ENCODE data around the gene AFMID. TPM values are rescaled to one million over a fixed set of nuclear protein-coding genes. Genes with fewer than 3 reads are reported as not detected.

AFMID gene
- total and polyA plus RNA-seq, 2 of the 13 experiments (the other 11 are each of a cell fraction or from before 2014, with no cell fraction given): 249 to 270 TPM

- TF ChIP-seq ZFP62 (CRISPR knock-in tag; IDR thresholded peaks at IDR 0.05) (0 out of 2 replicates have a peak, but pooled peaks have one; percentile 40), EED (CRISPR knock-in tag; IDR thresholded peaks at IDR 0.05) (peak; percentile 85), PHB2 (IDR thresholded peaks at IDR 0.05; ENCODE audit: partially characterized antibody) (no peak), ZNF251 (CRISPR knock-in tag; IDR thresholded peaks at IDR 0.05) (no peak), HNF4A (CRISPR knock-in tag; IDR thresholded peaks at IDR 0.05) (peak; percentile 80), ZNF83 (CRISPR knock-in tag; IDR thresholded peaks at IDR 0.05; ENCODE audit: borderline replicate concordance) (no peak; the same call in 1 of the 2 replicates), ZFP36L2 (CRISPR knock-in tag; IDR thresholded peaks at IDR 0.05) (0 out of 2 replicates have a peak, but pooled peaks have one; percentile 53), ZHX1 (CRISPR knock-in tag; IDR thresholded peaks at IDR 0.05; ENCODE audit: low read depth) (peak; percentile 84), FOSL2 (CRISPR knock-in tag; IDR thresholded peaks at IDR 0.05) (peak; percentile 50; the same call in 1 of the 2 replicates), ZBTB7A (CRISPR knock-in tag; IDR thresholded peaks at IDR 0.05) (peak; percentile 100), ZNF605 (CRISPR knock-in tag; IDR thresholded peaks at IDR 0.05) (no peak), SMYD3 (CRISPR knock-in tag; IDR thresholded peaks at IDR 0.05) (no peak; the same call in 1 of the 2 replicates), DNMT3B (CRISPR knock-in tag; conservative IDR thresholded peaks at IDR 0.05) (no peak), TBL1XR1 (IDR thresholded peaks at IDR 0.05; ENCODE audit: borderline replicate concordance, low read length, partially characterized antibody) (peak; percentile 57), AKAP8 (CRISPR knock-in tag; IDR thresholded peaks at IDR 0.05) (peak; percentile 82), ZSCAN30 (CRISPR knock-in tag; IDR thresholded peaks at IDR 0.05) (peak; percentile 76; the same call in 1 of the 2 replicates), ZNF678 (CRISPR knock-in tag; IDR thresholded peaks at IDR 0.05) (no peak), ZNF446 (CRISPR knock-in tag; IDR thresholded peaks at IDR 0.05) (peak; percentile 93), ZBTB20 (CRISPR knock-in tag; IDR thresholded peaks at IDR 0.05; ENCODE audit: borderline replicate concordance, low read depth) (peak; percentile 46; the same call in 1 of the 2 replicates), KAT7 (CRISPR knock-in tag; IDR thresholded peaks at IDR 0.05; ENCODE audit: borderline replicate concordance) (peak; percentile 96; the same call in 1 of the 2 replicates), ZNF383 (CRISPR knock-in tag; IDR thresholded peaks at IDR 0.05; ENCODE audit: borderline replicate concordance) (no peak), ZBTB46 (CRISPR knock-in tag; IDR thresholded peaks at IDR 0.05; ENCODE audit: borderline replicate concordance) (no peak), TRIM22 (IDR thresholded peaks at IDR 0.05) (no peak), YEATS4 (CRISPR knock-in tag; IDR thresholded peaks at IDR 0.05; ENCODE audit: borderline replicate concordance) (peak; percentile 96), RBFOX2 (IDR thresholded peaks at IDR 0.05; ENCODE audit: low read depth, low read length) (peak; percentile 95)
Observed at GRCh38 chr17:78253946-78254672, 66.9 kb downstream of the AFMID start (continued).

Data from HepG2 (cell line).